NCI-H2227 (cell line): ENCODE results near the gene FAM83D.
"Not testable (repeated sequence)": the region's sequence is repeated elsewhere in the genome, so short reads cannot be mapped to it uniquely, and the experiment has no call there.

ENCODE experiments used
- DNase-seq: peaks from one replicate; lab custom pipeline; 2025; ENCODE audit not compliant: unreplicated experiment; lab: John Stamatoyannopoulos, UW

FAM83D gene

DNA sequence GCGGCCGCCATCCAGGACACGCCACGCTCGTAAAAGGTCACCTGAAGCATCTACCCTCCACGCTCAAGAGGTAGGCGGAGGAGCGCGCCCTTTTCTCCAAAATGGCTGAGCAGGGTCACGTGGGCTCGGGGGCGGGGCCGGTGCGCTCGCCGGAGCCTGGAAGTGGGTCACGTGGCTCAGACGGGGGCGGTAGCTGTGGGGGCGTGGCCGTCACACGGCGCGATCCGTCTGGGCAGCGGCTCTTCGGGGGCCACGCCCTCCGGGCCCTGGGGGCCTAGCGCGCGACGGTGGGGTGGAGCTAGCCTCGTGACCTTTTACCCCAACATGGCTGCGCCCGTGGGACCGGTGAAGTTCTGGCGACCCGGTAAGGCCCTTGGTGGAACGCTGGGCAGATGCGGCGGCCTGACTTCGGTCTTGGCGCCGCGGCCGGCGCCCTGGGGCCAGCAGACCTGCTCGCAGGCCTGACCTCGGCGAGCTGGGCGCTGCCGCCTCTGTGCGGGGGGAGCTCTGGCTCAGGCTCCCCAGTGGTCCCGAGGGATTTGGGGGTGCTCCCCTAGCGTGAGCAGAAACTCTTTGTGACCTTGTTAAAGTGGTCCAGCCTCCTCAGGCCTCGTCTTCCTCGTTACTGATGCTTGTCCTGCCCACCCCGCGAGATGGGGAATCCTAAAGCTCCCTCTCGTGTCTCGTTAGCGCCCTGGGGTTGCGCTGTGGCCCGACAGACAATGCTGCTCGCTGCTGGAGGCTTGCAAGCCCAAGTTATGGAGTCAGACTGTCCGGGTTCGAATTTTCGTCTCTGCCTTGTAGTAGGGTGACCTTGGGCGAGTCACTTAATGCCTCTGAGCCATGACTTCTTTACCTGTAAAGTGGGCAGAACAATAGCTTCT, 36.1 kb downstream of the FAM83D start, which contains the start of gene DHX35:
DHX35 (plus strand) TSS at position 301 of the 884 bp plus-strand sequence; CDS start at position 325, 24 bp downstream.
- peak; percentile 99 for DNase-seq

DNA sequence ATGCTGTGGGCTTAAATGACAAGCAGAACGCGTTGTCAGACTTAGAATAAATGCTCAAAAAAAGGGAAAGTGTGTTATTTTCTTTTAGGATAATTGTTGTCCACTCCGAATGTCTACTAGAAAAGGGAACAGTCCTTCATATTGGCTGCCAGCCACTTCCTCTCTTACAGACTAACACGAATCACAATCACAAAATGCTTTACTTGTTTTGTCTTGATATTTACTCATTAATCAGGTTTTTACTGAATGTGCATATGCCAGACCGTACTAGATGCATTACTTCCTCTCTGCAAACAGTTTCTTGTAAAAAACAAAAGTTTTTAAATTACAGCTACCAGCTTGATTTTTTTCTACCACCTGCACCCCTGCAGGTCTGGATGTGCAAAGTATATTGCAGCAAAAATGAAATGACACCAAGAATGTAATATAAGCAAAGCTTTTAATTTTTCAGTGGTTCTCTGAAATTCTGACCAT, 36.7 kb downstream of the FAM83D start:
- no peak for DNase-seq

DNA sequence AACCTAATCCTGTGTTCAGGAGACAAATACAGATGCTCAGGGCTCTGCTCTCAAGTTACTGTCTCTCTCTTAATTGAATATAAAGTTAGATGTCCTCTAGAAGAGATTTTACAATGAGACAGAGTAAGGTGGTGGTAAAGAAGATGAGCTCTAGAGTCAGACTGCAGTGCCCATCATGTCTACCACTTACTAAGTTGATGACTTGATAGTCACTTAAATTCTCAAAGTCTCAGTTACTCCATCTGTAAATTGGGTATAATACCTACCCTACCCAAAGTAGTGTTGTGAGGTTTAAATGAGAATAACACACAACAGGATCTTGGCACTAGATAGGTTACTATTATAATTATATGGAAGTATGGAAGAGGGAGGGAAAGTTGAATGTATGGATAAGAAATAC, 37.5 kb downstream of the FAM83D start:
- no peak for DNase-seq

DNA sequence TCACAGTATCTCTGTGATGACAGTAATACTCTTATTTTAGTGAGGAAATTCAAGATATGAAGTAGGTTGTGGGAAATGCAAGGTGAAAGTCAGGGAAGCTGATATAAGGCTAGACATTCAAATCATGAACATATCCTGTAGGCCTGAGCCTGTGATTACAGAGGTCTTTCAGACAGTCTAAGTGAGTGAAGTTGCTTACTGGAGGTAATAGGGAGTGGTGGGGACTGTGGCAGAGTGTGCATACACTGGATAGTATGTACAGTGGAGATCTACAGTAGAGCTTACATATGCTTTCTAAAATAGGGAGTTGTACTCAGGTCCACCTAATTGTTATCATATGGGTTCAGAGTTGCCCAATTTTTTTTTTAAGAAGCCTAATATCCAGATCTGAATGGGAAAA, 39.0 kb downstream of the FAM83D start:
- DNase-seq: no peak

DNA sequence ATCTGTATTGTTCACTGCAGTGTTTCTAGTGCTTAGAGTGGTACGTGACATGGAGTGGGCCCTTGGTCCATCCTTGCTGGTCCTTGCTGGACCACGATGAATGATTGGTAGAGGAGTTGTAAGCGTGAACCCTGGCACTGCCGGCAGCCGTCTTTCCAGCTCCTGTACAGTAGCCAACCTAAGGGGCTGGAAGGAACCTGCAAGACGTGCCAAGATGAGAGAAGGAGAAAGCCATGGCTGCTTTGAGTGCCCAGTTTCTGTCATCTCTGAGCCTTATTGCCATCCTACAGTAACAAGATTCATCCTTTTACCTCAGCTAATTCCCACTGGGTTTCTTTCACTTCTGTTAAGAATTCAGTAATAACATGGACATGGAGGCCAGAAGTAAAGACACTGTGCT, 41.9 kb downstream of the FAM83D start:
- no peak for DNase-seq

DNA sequence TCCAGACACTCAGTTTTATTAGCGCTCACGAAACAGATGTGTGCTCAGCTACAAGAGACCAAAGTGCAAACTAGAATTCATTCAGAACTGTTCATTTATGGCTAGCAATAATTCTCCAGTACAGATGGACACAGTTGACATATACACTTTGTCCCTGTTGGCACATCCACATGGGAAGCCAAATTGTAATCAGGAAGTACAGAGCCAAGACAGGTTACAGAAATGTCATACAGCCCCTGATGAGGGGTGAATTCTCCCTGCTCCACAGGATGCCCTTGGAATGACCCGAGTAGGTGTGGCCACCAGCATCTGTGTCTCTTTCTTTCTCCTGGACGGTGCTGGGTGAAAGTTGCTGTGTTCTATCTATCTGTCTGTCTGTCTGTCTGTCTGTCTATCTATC, 43.5 kb downstream of the FAM83D start:
- no peak for DNase-seq

DNA sequence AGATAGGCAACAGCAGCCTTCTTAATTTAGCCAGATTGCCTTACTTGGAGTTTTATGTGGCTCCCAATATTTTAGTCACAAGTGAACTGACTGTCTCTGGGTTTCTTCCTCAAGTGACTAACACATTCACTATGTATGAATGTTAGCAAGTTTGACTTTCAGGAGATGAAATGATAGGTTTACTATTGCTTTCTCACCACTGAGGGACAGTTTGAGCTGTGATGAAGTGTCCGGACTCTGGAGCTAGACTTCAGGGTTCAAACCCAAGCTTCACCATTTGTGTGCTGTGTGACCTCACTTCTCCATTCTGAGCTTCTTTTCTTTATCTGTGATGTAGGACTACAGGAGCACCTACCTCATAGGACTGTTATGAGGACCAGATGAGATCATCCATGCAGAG, 44.1 kb downstream of the FAM83D start:
- no peak for DNase-seq

DNA sequence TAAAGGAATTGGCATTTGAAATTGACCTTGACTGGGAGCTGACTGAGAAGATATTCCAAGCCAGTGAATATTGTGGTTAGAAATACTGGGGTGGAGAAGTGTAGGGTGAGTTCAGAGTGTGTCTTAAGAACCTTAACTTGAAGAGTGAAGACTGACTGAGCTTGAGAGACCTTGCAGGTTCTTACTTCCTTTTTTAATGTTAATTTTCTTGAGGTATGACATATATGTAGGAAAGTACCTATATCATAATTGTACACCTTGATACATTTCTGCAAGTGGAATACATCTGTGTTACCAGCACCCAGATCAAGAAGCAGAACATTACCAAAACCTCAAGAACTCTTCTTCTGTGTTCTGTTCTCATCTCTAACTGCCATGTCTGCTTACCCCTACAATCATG, 46.9 kb downstream of the FAM83D start:
- DNase-seq: no peak

DNA sequence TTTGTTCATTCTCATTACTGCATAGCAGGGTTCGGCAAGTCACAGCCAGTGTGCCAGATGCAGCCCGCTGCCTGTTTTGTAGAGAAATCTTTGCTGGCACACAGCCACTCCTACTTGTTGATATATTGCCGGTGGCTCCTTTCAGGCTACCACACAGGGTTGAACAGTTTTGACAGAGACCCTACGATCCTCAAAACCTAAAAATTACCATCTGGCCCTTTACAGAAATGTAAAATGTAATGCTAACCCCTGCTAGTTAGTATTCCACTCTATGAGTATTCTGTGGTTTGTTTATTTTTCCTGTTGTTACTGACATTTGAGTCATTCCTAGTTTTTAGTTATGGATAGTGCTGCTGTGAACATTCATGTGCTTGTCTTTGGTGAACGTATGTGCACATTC, 47.4 kb downstream of the FAM83D start:
- no peak for DNase-seq

DNA sequence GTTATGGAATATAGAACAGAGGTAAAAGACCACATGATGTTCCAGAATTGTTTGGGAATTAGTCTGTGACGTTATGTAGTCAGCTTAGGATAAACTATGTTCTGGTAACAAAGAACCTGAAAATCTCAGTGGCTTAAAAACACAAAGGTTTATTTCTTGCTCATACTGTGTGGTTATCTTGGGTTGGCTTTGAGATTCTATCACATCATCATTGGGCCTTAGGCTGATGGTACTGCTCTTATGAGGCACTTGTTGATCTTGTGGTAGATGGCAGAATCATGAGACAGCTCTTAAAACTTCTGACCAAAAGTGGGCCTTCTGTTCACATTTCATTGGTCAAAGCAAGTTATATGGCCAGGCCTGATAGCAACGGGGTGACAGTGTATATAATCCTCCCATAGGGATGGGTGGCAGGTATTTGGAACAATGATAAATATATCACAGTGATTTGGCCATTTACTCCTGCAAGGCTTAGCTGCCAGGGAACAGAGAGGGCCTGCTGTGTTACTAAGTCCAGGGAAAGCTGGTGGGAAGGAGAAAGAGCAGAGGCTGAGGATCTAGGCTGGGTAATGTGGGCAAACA, 49.4 kb downstream of the FAM83D start:
- DNase-seq: no peak

DNA sequence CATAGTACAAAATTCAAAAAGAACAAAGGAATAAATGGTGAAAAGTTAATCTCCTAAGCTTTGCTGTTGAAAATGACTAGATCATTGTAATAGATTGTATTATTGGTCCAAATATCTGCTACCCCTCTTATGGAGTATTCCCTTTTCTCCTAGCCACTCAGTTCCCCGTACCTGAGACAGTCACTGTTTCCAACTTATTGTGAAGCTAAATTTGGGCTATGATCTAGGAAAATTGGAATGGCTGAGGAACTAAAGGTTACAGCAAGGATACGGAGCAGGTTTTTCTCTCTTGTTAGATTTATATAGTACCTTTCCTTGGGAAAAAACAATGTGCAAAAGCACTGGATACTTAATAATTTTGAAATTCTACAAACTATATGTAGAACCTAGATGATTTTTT, 53.2 kb downstream of the FAM83D start:
- DNase-seq: no peak

DNA sequence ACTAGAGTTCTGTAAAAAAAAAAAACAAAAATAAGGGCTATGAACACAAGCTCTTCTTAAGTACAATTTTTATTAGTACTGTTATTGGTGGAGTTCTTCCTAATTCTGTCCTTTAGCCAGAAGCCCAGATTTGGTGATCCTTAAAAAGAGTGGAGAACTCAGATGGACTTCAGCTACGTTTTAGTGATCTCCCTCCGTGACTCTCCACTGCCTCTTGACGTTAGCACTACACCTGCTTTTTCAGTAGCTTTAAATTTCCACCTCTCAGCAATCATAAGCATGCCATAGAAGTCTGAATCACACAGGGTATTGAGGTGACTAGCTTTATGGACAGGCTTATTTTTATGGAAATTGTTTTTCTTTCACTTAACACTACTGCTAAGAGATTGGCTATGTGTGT, 53.6 kb downstream of the FAM83D start:
- DNase-seq: no peak

DNA sequence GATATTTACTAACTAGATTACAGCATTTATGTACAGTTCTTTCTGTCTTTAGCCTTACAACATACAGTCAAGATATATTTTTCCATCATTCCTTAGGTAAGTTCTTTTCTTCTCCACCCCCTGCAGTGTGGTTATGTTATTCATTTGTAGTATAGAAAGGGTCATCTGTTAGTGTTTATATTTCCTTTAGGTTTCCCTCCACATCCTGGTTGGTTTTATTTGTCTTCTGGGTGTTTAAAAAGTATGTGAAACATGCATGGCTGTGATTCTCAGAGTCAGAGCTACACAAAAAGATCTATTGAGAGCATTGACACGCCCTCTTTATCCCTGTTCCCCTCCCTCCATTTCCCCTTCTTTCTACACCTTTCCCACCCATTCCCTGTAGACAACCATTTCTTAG, 56.1 kb downstream of the FAM83D start:
- no peak for DNase-seq

DNA sequence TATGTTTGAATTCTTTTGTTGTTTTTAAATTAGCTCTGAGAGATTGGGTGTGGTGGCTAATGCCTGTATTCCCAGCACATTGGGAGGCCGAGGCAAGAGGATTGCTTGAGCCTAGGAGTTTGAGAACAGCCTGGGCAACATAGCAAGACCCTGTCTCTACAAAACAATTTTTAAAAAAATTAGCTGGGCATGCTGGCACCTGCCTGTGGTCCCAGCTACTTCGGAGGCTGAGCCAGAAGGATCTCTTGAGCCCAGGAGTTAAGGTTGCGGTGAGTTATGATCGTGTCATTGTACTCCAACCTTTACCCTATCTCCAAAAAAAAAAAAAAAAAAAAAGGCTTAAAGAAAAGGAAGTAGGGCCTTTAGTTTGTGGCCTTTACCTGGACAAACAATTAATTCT, 58.8 kb downstream of the FAM83D start:
- DNase-seq: no peak

DNA sequence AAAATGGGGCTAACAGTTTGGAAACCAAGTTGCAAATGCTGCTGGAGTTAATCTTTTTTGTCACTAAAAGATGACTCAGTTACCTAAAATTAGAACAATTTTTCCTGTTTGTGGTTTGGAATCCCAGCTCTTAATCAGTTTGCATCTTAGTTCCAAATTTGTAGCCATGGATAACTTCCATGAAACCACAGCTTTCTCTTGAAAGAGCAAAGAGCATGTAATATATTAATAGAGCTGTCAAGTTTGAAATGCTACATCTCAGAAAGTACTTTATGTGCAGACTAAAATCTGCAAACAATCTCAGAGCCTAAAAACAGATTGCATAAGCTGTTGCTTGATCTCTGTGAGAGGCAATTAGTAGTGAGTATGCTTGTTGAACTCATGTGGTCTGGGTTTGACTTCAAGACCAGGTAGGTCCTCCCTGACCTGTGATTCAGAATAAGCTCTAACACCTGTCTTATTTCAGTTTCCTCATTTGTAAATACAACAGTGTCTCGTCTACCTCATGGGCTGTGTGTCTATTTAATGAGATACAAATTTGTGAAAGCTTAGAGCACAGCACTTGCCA, 59.5 kb downstream of the FAM83D start:
- DNase-seq: no peak

DNA sequence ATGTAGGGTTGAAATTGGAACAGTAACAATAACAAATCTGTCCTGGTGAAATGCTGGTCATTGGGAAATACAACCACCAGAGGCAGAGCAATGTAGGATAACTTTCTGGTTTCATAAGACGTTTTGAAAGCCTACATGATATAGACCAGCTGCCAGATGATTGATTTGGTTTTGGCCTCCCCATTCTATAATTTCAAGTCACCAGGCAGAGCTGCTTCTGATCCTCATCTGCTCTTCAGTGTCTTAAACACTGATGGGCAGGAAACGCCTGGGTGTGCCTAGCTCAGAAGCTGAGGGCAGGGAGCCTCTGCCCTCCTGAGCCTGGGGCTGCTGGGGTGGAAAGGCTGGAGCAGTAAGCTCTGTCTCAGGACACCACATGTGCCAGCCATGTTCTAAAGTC, 60.4 kb downstream of the FAM83D start:
- no peak for DNase-seq

DNA sequence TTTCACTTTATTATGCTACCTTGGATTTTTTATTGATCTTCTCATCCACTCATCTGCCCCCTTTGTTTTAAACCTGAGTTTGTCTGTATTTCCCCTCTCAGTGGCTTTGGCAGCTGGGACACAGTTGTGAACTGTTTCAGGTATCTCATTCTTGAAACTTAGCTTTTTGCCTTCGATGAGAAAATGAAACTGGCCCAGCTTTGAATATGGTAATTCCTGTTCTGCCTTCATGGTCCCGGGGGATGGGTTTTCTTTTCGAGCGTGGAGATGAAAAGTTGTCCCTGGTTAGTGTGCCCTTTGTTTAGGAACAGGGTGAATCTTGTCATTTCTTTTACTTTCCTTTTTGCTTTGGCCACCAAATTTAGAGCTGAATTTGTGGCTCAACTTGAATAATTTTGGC, 61.6 kb downstream of the FAM83D start:
- no peak for DNase-seq

DNA sequence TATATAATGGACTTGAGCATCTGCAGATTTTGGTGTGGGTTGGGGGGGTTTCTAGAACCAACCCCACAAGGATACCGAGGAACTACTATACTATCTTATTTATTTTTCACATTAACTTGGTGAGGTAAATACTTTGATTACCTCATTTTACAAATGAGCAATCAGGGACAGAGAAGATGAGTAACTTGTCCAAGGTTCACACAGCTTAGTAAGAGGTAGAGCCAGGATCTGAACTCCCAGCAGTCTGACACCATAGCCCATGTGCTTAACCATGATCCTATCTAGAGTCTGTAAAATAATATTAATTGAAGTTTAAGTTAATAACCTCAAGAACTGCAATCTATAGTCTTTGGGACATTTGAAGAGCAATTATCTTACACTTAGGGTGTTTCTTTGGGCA, 64.5 kb downstream of the FAM83D start:
- no peak for DNase-seq

DNA sequence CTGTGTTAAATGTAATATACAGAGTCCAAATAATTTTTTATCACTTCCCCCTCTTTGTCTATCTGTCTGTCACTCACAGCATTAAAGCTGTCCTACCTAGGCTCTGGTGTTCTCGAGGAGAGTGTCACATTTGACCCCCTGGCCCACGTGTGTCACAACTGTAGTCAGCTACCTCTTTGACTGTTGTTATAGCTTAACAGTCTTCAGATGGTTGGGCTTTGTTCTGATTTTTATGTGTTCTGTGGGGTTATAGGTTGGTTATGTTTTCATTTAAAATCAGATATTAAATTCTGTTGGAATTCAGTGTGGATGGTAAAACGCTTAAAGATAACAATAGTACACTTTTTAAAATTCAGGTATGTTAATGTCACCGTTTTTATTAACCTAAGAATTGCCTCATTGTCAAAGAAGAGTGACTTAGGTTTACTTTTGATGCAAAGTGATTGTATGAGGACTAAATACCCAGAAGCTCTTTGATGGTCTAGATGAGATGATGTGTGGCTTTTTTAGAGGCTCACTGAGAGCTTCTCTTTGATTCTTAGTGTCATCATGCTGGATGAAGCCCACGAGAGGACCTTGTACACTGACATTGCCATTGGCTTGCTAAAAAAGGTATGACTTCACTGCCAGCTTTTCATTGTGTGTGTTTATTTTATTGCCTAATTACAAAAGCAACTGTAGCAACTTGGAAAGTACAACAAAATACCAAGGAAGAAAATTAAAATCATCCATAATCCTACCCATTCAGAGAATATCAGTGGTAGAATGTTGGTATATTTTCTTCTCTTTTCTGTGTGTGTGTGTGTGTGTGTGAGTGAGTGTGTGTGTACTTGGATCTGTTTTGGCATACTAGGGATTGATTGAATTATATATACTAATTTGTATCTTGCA, 65.8 kb downstream of the FAM83D start:
- DNase-seq: no peak

DNA sequence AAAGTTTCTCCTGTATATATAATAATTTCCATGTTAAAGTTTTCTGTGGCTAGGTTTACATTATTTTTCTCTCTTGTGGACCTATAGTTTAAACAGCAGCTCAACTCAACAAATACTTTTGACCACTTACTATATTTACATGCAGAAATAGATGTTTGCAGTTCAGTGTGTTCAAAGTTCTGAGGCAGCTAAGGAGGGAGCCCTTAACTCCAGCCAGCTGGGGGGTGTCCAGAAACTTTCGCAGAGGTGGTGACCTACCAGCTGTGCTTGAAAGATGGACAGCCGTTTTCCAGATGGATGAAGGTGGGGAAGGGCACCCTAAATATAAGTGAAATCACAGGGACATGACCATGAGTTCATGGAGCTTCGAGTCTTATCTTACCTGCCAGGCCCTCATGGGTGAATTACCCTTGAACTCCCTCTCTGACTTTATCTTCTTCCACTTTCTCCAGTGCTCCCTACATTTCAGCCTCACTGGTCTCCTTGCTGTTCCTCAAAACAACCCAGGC, 69.4 kb downstream of the FAM83D start:
- DNase-seq: no peak

DNA sequence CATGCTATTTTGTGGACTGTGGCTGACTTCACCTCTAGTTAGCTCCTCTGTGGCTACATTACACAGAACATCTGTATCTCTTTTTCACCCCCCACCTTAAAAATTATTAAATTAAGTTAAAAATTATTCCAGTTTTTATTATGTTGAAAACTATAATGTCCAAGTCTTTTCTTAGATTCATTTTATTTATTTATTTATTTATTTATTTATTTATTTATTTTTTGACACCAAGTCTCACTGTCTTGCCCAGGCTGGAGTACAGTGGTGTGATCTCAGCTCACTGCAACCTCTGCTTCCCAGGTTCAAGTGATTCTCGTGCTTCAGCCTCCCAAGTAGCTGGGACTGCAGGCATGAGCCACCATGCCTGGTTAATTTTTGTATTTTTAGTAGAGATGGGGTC, 70.6 kb downstream of the FAM83D start:
- DNase-seq: not testable (repeated sequence)
